Fibroblast of lung (primary cell): ENCODE measurements around the gene DOC2B.

ENCODE experiments used
- CTCF ChIP-seq, 2 donors: IDR thresholded peaks in 1 of 2; conservative IDR thresholded peaks in 1 of 2; 1 replicate in 1 of 2; 2 replicates in 1 of 2; pipeline ENCODE4 v1.5.1; 2011 to 2012; ENCODE audit warnings: low read length in 2 of 2, control low read depth in 1 of 2, inconsistent platforms in 1 of 2, low read depth in 1 of 2, mild to moderate bottlenecking in 1 of 2
- EZH2 ChIP-seq: IDR thresholded peaks from 2 replicates; pipeline ENCODE4 v1.5.1; 2012; ENCODE audit warnings: low read length, control low read depth, mild to moderate bottlenecking; ENCODE audit errors: missing control alignments

- TF ChIP-seq EZH2 (no peak), CTCF (conservative IDR thresholded peaks at IDR 0.05 in 1 of 2, IDR thresholded peaks at IDR 0.05 in 1 of 2; ENCODE audit: low read depth in 1 of 2, low read length in 2 of 2) (no peak)
Observed at GRCh38 chr17:156094-156621, 25.3 kb downstream of the DOC2B start.
